CD14-positive monocyte (primary cell): ENCODE data around the gene ZNF143. TPM values are rescaled to one million over a fixed set of nuclear protein-coding genes. Genes with fewer than 3 reads are reported as not detected.

Experiments used
- DNase-seq, 3 donors: peaks; one replicate each; pipeline ENCODE4 v3.0.0-alpha.2; 2011 to 2022
- H2AFZ ChIP-seq: 2 replicates; pipeline ENCODE4 v1.6.0; 2012; ENCODE audit warnings: mild to moderate bottlenecking, low read depth, low read length, inconsistent platforms; ENCODE audit not compliant: insufficient read depth, poor library complexity, severe bottlenecking
- H3K27ac ChIP-seq, 2 donors: 1 replicate in 1 of 2; 2 replicates in 1 of 2; pipeline ENCODE4 v1.5.1; 2012 to 2013; ENCODE audit warnings: low read length in 2 of 2, control low read depth in 1 of 2, inconsistent platforms in 1 of 2, low read depth in 1 of 2, mild to moderate bottlenecking in 1 of 2
- H3K27me3 ChIP-seq, 2 donors: one replicate each; pipeline versions ENCODE4 v1.6.0 to v1.6.1; 2011 to 2013; ENCODE audit warnings: low read length in 2 of 2; ENCODE audit not compliant: control insufficient read depth in 2 of 2, insufficient read depth in 2 of 2
- H3K36me3 ChIP-seq, 2 donors: replicated peaks in 1 of 2; 1 replicate in 1 of 2; 2 replicates in 1 of 2; pipeline versions ENCODE4 v1.5.1 to v1.6.1; 2012 to 2013; ENCODE audit warnings: low read length in 2 of 2, control low read depth in 1 of 2, inconsistent platforms in 1 of 2, mild to moderate bottlenecking in 1 of 2; ENCODE audit not compliant: insufficient read depth in 2 of 2, control insufficient read depth in 1 of 2
- H3K4me1 ChIP-seq, 2 donors: 1 replicate in 1 of 2; 2 replicates in 1 of 2; pipeline versions ENCODE4 v1.5.1 to v1.6.1; 2012 to 2013; ENCODE audit warnings: low read length in 2 of 2, control low read depth in 1 of 2, inconsistent platforms in 1 of 2, mild to moderate bottlenecking in 1 of 2, moderate library complexity in 1 of 2; ENCODE audit not compliant: insufficient read depth in 2 of 2, control insufficient read depth in 1 of 2
- H3K4me2 ChIP-seq: replicated peaks from 2 replicates; pipeline ENCODE3; 2012; ENCODE audit warnings: low read length, moderate library complexity, mild to moderate bottlenecking; ENCODE audit not compliant: poor library complexity, severe bottlenecking; ENCODE audit errors: extremely low read depth
- H3K4me3 ChIP-seq, 3 experiments: fragments of 200-600 bp in 1 of 3; sonication (generic) in 1 of 3; replicated peaks in 1 of 3; 1 replicate in 2 of 3; 2 replicates in 1 of 3; pipeline ENCODE4 v1.5.1; 2011 to 2013; ENCODE audit warnings: low read length in 3 of 3, mild to moderate bottlenecking in 3 of 3, control low read depth in 2 of 3, low read depth in 2 of 3, inconsistent platforms in 1 of 3, moderate library complexity in 1 of 3
- H3K79me2 ChIP-seq: 2 replicates; pipeline ENCODE4 v1.6.0; 2012; ENCODE audit warnings: mild to moderate bottlenecking, control low read depth, inconsistent platforms, low read length, moderate library complexity; ENCODE audit not compliant: insufficient read depth
- H3K9ac ChIP-seq: 2 replicates; pipeline ENCODE4 v1.6.0; 2017; ENCODE audit warnings: low read length, mild to moderate bottlenecking; ENCODE audit not compliant: insufficient read depth, poor library complexity, severe bottlenecking
- H3K9me3 ChIP-seq, 2 donors: replicated peaks in 1 of 2; 1 replicate in 1 of 2; 2 replicates in 1 of 2; pipeline versions ENCODE4 v1.5.1 to v1.6.1; 2012 to 2013; ENCODE audit warnings: low read length in 2 of 2, control low read depth in 1 of 2; ENCODE audit not compliant: control insufficient read depth in 1 of 2, insufficient read depth in 1 of 2
- H4K20me1 ChIP-seq: 2 replicates; pipeline ENCODE4 v1.6.0; 2012; ENCODE audit warnings: mild to moderate bottlenecking, low read length, control low read depth, moderate library complexity; ENCODE audit not compliant: insufficient read depth
- H3K27ac Mint-ChIP-seq, 7 donors: one replicate each; pipeline ENCODE4 v1.8.0; 2020; ENCODE audit warnings: mild to moderate bottlenecking in 7 of 7, mixed read lengths in 7 of 7, moderate library complexity in 6 of 7, inconsistent platforms in 2 of 7
- H3K27me3 Mint-ChIP-seq, 3 donors: one replicate each; pipeline ENCODE4 v1.8.0; 2021 to 2022; ENCODE audit warnings: low read depth in 3 of 3, mild to moderate bottlenecking in 3 of 3, mixed read lengths in 3 of 3, moderate library complexity in 3 of 3, inconsistent platforms in 1 of 3
- H3K36me3 Mint-ChIP-seq, 2 donors: one replicate each; pipeline ENCODE4 v1.8.0; 2020; ENCODE audit warnings: mixed read lengths in 2 of 2, inconsistent platforms in 1 of 2, mild to moderate bottlenecking in 1 of 2
- H3K4me1 Mint-ChIP-seq: one replicate; pipeline ENCODE4 v1.8.0; 2020; ENCODE audit warnings: mild to moderate bottlenecking, mixed read lengths
- H3K4me3 Mint-ChIP-seq, 2 donors: one replicate each; pipeline ENCODE4 v1.8.0; 2020; ENCODE audit warnings: mild to moderate bottlenecking in 2 of 2, mixed read lengths in 2 of 2, moderate library complexity in 1 of 2
- H3K9me3 Mint-ChIP-seq, 7 donors: one replicate each; pipeline ENCODE4 v1.8.0; 2020 to 2022; ENCODE audit warnings: mixed read lengths in 7 of 7, mild to moderate bottlenecking in 6 of 7, moderate library complexity in 6 of 7, inconsistent platforms in 2 of 7
- WGBS: methylation state at CpG from one replicate; pipeline ENCODE4 v1.1.5; 2013; ENCODE audit warnings: missing lambda C conversion rate; ENCODE audit not compliant: insufficient coverage; 5-methylcytosine and 5-hydroxymethylcytosine counted together
- intact Hi-C, 2 donors: fragments of 100-400 bp; cut with micrococcal nuclease; formaldehyde crosslinking; loops; one replicate each; pipeline versions ENCODE4 v1.15.0 to v1.15.1; 2023
- polyA plus RNA-seq, 3 donors: library from polyadenylated mRNA; depleted of rRNA in 1 of 3; unstranded in 2 of 3; stranded (reverse) in 1 of 3; fragments of 300-500 nt in 2 of 3; fragments of >200 nt in 1 of 3; fragmentation: Illumina TruSeq in 2 of 3; gene quantifications; 1 replicate in 2 of 3; 2 replicates in 1 of 3; pipeline ENCODE4 v1.2.3, GENCODE V29; 2012 to 2021
- TF ChIP-seq, protein P1 (sequence below): fragments of 200-600 bp; IDR thresholded peaks from one replicate; pipeline ENCODE4 v1.8.0; 2022; ENCODE audit warnings: antibody characterized with exemption, mild to moderate bottlenecking

Gene ZNF143
- polyA plus RNA-seq, 3 donors = 26.8 to 30.5 (median 30.1) TPM

DNA sequence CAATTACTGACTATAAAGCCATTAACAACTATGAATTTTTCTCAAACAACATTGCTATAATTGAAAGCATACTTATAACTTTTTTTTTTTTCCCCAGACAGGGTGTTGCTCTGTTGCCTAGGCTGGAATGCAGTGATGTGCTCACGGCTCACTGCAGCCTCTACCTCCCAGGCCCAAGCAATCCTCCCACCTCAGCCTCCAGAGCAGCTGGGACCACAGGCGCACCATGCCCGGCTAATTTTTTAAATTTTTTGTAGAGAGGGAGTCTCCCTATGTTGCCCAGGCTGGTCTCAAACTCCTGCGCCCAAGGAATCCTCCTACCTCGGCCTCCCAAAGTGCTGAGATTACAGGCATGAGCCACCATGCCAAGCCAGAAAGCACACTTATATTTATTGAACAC lies 106.6 kb downstream of the ZNF143 start:
- intact Hi-C loops = no loop called here
- H3K9me3 ChIP-seq = no peaks in the 10 kb centered on the region
- no peak overlapping the region for H3K4me3 Mint-ChIP-seq
- H3K27ac ChIP-seq = no peak overlapping the region
- H3K27me3 Mint-ChIP-seq = peaks cover 0 to 3% (median 0%) of the 10 kb centered on the region in 3 donors
- no peaks in the 10 kb centered on the region for H3K36me3 ChIP-seq
- no peak for DNase-seq
- H3K4me2 ChIP-seq = no peak overlapping the region
- H2AFZ ChIP-seq = no peak overlapping the region
- TF ChIP-seq, protein P1, sequence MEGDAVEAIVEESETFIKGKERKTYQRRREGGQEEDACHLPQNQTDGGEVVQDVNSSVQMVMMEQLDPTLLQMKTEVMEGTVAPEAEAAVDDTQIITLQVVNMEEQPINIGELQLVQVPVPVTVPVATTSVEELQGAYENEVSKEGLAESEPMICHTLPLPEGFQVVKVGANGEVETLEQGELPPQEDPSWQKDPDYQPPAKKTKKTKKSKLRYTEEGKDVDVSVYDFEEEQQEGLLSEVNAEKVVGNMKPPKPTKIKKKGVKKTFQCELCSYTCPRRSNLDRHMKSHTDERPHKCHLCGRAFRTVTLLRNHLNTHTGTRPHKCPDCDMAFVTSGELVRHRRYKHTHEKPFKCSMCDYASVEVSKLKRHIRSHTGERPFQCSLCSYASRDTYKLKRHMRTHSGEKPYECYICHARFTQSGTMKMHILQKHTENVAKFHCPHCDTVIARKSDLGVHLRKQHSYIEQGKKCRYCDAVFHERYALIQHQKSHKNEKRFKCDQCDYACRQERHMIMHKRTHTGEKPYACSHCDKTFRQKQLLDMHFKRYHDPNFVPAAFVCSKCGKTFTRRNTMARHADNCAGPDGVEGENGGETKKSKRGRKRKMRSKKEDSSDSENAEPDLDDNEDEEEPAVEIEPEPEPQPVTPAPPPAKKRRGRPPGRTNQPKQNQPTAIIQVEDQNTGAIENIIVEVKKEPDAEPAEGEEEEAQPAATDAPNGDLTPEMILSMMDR = no peak
- peaks cover 17% of the 10 kb centered on the region for H3K4me1 Mint-ChIP-seq
- H3K27me3 ChIP-seq = no peaks in the 10 kb centered on the region
- H3K9ac ChIP-seq = no peak overlapping the region
- no peaks in the 10 kb centered on the region for H4K20me1 ChIP-seq
- H3K4me3 ChIP-seq = no peak overlapping the region
- H3K27ac Mint-ChIP-seq = no peak overlapping the region
- WGBS = 100% methylated on average over 1 of the region's 5 CpGs
- H3K9me3 Mint-ChIP-seq = peaks cover 0 to under 1% (median 0%) of the 10 kb centered on the region in 7 donors
- no peaks in the 10 kb centered on the region for H3K79me2 ChIP-seq
- no peaks in the 10 kb centered on the region for H3K36me3 Mint-ChIP-seq
- peaks cover 4 to 5% of the 10 kb centered on the region in 2 donors for H3K4me1 ChIP-seq

DNA sequence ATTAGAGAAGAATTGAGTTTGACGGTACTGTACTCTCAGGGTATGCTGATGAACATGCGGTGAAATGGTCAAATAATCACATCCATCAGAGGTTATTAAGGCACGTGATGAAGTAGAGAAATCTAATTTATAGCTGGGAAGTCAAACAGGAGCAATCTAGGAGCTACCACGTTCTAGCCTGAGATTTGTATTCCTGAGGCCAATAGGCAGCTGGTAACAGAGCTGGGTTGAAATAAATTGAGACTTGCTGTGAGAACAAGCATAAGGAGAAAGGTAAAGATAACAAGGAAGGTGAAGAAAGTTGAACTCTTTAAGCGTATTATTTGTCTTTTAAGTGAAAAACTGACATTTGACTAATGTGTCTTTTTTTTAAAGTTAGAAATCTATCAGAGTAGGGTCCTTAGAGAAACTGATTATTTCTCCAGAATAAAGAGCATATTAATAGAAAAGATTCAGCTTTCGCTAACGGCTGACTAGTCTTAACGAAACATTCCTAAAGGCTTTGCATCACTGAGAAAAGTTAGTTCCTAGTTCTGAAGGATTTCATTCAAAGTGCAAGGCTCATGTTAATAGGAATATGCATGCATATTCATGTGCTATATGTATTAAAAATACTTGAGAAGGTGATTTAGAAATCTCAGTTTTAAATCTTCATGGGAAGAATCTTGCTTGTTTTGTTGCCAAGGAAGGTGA lies 107.5 kb downstream of the ZNF143 start:
- Histone ChIP-seq H3K4me2 (no peak overlapping the region), H3K27ac (no peak overlapping the region), H3K9ac (no peak overlapping the region), H2AFZ (no peak overlapping the region), H3K79me2 (no peaks in the 10 kb centered on the region), H3K4me1 (peaks cover 5 to 11% of the 10 kb centered on the region in 2 donors), H3K4me3 (no peak overlapping the region), H3K36me3 (no peaks in the 10 kb centered on the region), H4K20me1 (no peaks in the 10 kb centered on the region), H3K9me3 (no peaks in the 10 kb centered on the region), H3K27me3 (no peaks in the 10 kb centered on the region)
- peaks cover 18% of the 10 kb centered on the region for H3K4me1 Mint-ChIP-seq
- peaks cover 0 to 3% (median 0%) of the 10 kb centered on the region in 3 donors for H3K27me3 Mint-ChIP-seq
- WGBS = 81% methylated on average over 2 of the region's 8 CpGs
- DNase-seq = no peak
- no peak overlapping the region for H3K4me3 Mint-ChIP-seq
- TF ChIP-seq, protein P1 = no peak
- peak overlapping the region in 3 of 7 donors; percentile 41 to 88 (median 66) for H3K27ac Mint-ChIP-seq
- H3K9me3 Mint-ChIP-seq = no peaks in the 10 kb centered on the region
- intact Hi-C loops = no loop called here
- H3K36me3 Mint-ChIP-seq = no peaks in the 10 kb centered on the region
